Panc1 (cell line): Measurements from ENCODE around the gene GPRC5B.

Experiments used
- CTCF ChIP-seq: fragments of 450-650 bp; IDR thresholded peaks from 2 replicates; pipeline ENCODE4 v1.5.1; 2017; ENCODE audit warnings: mild to moderate bottlenecking
- POLR2AphosphoS5 ChIP-seq: IDR thresholded peaks from 2 replicates; pipeline ENCODE4 v1.6.1; 2012; ENCODE audit warnings: mild to moderate bottlenecking, low read depth, low read length, moderate library complexity
- REST ChIP-seq, 2 experiments: IDR thresholded peaks; 2 replicates each; pipeline ENCODE4 v1.6.1; 2011 to 2012; ENCODE audit warnings: low read depth in 2 of 2, control low read depth in 1 of 2, low read length in 1 of 2, mild to moderate bottlenecking in 1 of 2, moderate library complexity in 1 of 2; ENCODE audit not compliant: insufficient read depth in 1 of 2
- SIN3A ChIP-seq: IDR thresholded peaks from 2 replicates; pipeline ENCODE4 v1.6.1; 2012; ENCODE audit warnings: low read depth, mild to moderate bottlenecking, low read length, moderate library complexity, borderline replicate concordance; ENCODE audit not compliant: insufficient read depth
- TCF7L2 ChIP-seq: IDR thresholded peaks from 2 replicates; pipeline ENCODE4 v1.6.1; 2011; ENCODE audit warnings: mild to moderate bottlenecking, low read depth, low read length, inconsistent platforms

GRCh38 chr16:19853742-19854542 lies 30.7 kb downstream of the GPRC5B start:
- TF ChIP-seq CTCF (no peak), POLR2AphosphoS5 (no peak), TCF7L2 (no peak), SIN3A (no peak), REST (IDR thresholded peaks at IDR 0.05; ENCODE audit: insufficient read depth in 1 of 2, low read depth in 2 of 2, low read length in 1 of 2) (no peak)
